Measurements from ENCODE around the gene PGA3.
"Not testable (repeated sequence)": the region's sequence is repeated elsewhere in the genome, so short reads cannot be mapped to it uniquely, and the experiment has no call there.

PGA3 gene

GRCh38 chr11:61207636-61208310 lies 4.5 kb downstream of the PGA3 start:
- H3K27me3 ChIP-seq (ENCODE audit: control insufficient read depth in 1 of 2, insufficient read depth in 2 of 2, low read length in 2 of 2); H3K27ac ChIP-seq (ENCODE audit: low read length); H3K36me3 ChIP-seq (ENCODE audit: control insufficient read depth in 2 of 2, insufficient read depth in 2 of 2, low read length in 2 of 2); H3K4me1 ChIP-seq (ENCODE audit: control insufficient read depth, insufficient read depth, low read length); H3K9me3 ChIP-seq (ENCODE audit: control insufficient read depth in 2 of 2, low read length in 2 of 2); H3K4me3 ChIP-seq (ENCODE audit: low read length in 2 of 2); H3K9ac ChIP-seq (ENCODE audit: low read length in 2 of 2): not testable (repeated sequence)

GRCh38 chr11:61210629-61211028 lies 7.3 kb downstream of the PGA3 start:
- H3K4me1 ChIP-seq (ENCODE audit: control insufficient read depth, insufficient read depth, low read length); H3K4me3 ChIP-seq (ENCODE audit: low read length in 2 of 2); H3K9ac ChIP-seq (ENCODE audit: low read length in 2 of 2); H3K36me3 ChIP-seq (ENCODE audit: control insufficient read depth in 2 of 2, insufficient read depth in 2 of 2, low read length in 2 of 2); H3K27me3 ChIP-seq (ENCODE audit: control insufficient read depth in 1 of 2, insufficient read depth in 2 of 2, low read length in 2 of 2); H3K27ac ChIP-seq (ENCODE audit: low read length); H3K9me3 ChIP-seq (ENCODE audit: control insufficient read depth in 2 of 2, low read length in 2 of 2): not testable (repeated sequence)

GRCh38 chr11:61211327-61211952 lies 8.1 kb downstream of the PGA3 start:
- H3K9ac ChIP-seq (ENCODE audit: low read length in 2 of 2); H3K9me3 ChIP-seq (ENCODE audit: control insufficient read depth in 2 of 2, low read length in 2 of 2); H3K4me3 ChIP-seq (ENCODE audit: low read length in 2 of 2); H3K4me1 ChIP-seq (ENCODE audit: control insufficient read depth, insufficient read depth, low read length); H3K27ac ChIP-seq (ENCODE audit: low read length); H3K27me3 ChIP-seq (ENCODE audit: control insufficient read depth in 1 of 2, insufficient read depth in 2 of 2, low read length in 2 of 2); H3K36me3 ChIP-seq (ENCODE audit: control insufficient read depth in 2 of 2, insufficient read depth in 2 of 2, low read length in 2 of 2): not testable (repeated sequence)

- H3K27me3 ChIP-seq (ENCODE audit: control insufficient read depth in 1 of 2, insufficient read depth in 2 of 2, low read length in 2 of 2); H3K4me1 ChIP-seq (ENCODE audit: control insufficient read depth, insufficient read depth, low read length); H3K9ac ChIP-seq (ENCODE audit: low read length in 2 of 2); H3K4me3 ChIP-seq (ENCODE audit: low read length in 2 of 2); H3K9me3 ChIP-seq (ENCODE audit: control insufficient read depth in 2 of 2, low read length in 2 of 2); H3K27ac ChIP-seq (ENCODE audit: low read length); H3K36me3 ChIP-seq (ENCODE audit: control insufficient read depth in 2 of 2, insufficient read depth in 2 of 2, low read length in 2 of 2): not testable (repeated sequence)
Observed at GRCh38 chr11:61212202-61212601, 8.9 kb downstream of the PGA3 start.

GRCh38 chr11:61213711-61214324 lies 10.5 kb downstream of the PGA3 start:
- not testable (repeated sequence) for H3K9me3 ChIP-seq (ENCODE audit: control insufficient read depth in 2 of 2, low read length in 2 of 2); H3K4me3 ChIP-seq (ENCODE audit: low read length in 2 of 2); H3K27ac ChIP-seq (ENCODE audit: low read length); H3K27me3 ChIP-seq (ENCODE audit: control insufficient read depth in 1 of 2, insufficient read depth in 2 of 2, low read length in 2 of 2); H3K4me1 ChIP-seq (ENCODE audit: control insufficient read depth, insufficient read depth, low read length); H3K36me3 ChIP-seq (ENCODE audit: control insufficient read depth in 2 of 2, insufficient read depth in 2 of 2, low read length in 2 of 2); H3K9ac ChIP-seq (ENCODE audit: low read length in 2 of 2)

- not testable (repeated sequence) for H3K4me3 ChIP-seq (ENCODE audit: low read length in 2 of 2); H3K36me3 ChIP-seq (ENCODE audit: control insufficient read depth in 2 of 2, insufficient read depth in 2 of 2, low read length in 2 of 2); H3K4me1 ChIP-seq (ENCODE audit: control insufficient read depth, insufficient read depth, low read length); H3K27ac ChIP-seq (ENCODE audit: low read length); H3K9ac ChIP-seq (ENCODE audit: low read length in 2 of 2); H3K9me3 ChIP-seq (ENCODE audit: control insufficient read depth in 2 of 2, low read length in 2 of 2); H3K27me3 ChIP-seq (ENCODE audit: control insufficient read depth in 1 of 2, insufficient read depth in 2 of 2, low read length in 2 of 2)
Observed at GRCh38 chr11:61218306-61218705, 15.0 kb downstream of the PGA3 start.

GRCh38 chr11:61219016-61219415 lies 15.7 kb downstream of the PGA3 start:
- H3K9me3 ChIP-seq (ENCODE audit: control insufficient read depth in 2 of 2, low read length in 2 of 2); H3K27ac ChIP-seq (ENCODE audit: low read length); H3K4me3 ChIP-seq (ENCODE audit: low read length in 2 of 2); H3K36me3 ChIP-seq (ENCODE audit: control insufficient read depth in 2 of 2, insufficient read depth in 2 of 2, low read length in 2 of 2); H3K4me1 ChIP-seq (ENCODE audit: control insufficient read depth, insufficient read depth, low read length); H3K27me3 ChIP-seq (ENCODE audit: control insufficient read depth in 1 of 2, insufficient read depth in 2 of 2, low read length in 2 of 2); H3K9ac ChIP-seq (ENCODE audit: low read length in 2 of 2): not testable (repeated sequence)

GRCh38 chr11:61222047-61222446 lies 18.7 kb downstream of the PGA3 start, which contains the start of gene PGA4:
TSS of gene PGA4 (plus strand) at chr11:61222347. CDS start at chr11:61222401, 54 bp downstream.
- not testable (repeated sequence) for H3K9ac ChIP-seq (ENCODE audit: low read length in 2 of 2); H3K36me3 ChIP-seq (ENCODE audit: control insufficient read depth in 2 of 2, insufficient read depth in 2 of 2, low read length in 2 of 2); H3K9me3 ChIP-seq (ENCODE audit: control insufficient read depth in 2 of 2, low read length in 2 of 2); H3K27me3 ChIP-seq (ENCODE audit: control insufficient read depth in 1 of 2, insufficient read depth in 2 of 2, low read length in 2 of 2); H3K4me1 ChIP-seq (ENCODE audit: control insufficient read depth, insufficient read depth, low read length); H3K4me3 ChIP-seq (ENCODE audit: low read length in 2 of 2); H3K27ac ChIP-seq (ENCODE audit: low read length)

- H3K9ac ChIP-seq (ENCODE audit: low read length in 2 of 2); H3K4me3 ChIP-seq (ENCODE audit: low read length in 2 of 2); H3K4me1 ChIP-seq (ENCODE audit: control insufficient read depth, insufficient read depth, low read length); H3K27ac ChIP-seq (ENCODE audit: low read length); H3K36me3 ChIP-seq (ENCODE audit: control insufficient read depth in 2 of 2, insufficient read depth in 2 of 2, low read length in 2 of 2); H3K27me3 ChIP-seq (ENCODE audit: control insufficient read depth in 1 of 2, insufficient read depth in 2 of 2, low read length in 2 of 2); H3K9me3 ChIP-seq (ENCODE audit: control insufficient read depth in 2 of 2, low read length in 2 of 2): not testable (repeated sequence)
Observed at GRCh38 chr11:61222692-61223091, 19.4 kb downstream of the PGA3 start.

GRCh38 chr11:61226457-61227137 lies 23.3 kb downstream of the PGA3 start:
- not testable (repeated sequence) for H3K4me1 ChIP-seq (ENCODE audit: control insufficient read depth, insufficient read depth, low read length); H3K4me3 ChIP-seq (ENCODE audit: low read length in 2 of 2); H3K9me3 ChIP-seq (ENCODE audit: control insufficient read depth in 2 of 2, low read length in 2 of 2)

GRCh38 chr11:61229458-61229857 lies 26.1 kb downstream of the PGA3 start:
- not testable (repeated sequence) for H3K27ac ChIP-seq (ENCODE audit: low read length); H3K27me3 ChIP-seq (ENCODE audit: control insufficient read depth in 1 of 2, insufficient read depth in 2 of 2, low read length in 2 of 2); H3K36me3 ChIP-seq (ENCODE audit: control insufficient read depth in 2 of 2, insufficient read depth in 2 of 2, low read length in 2 of 2); H3K4me1 ChIP-seq (ENCODE audit: control insufficient read depth, insufficient read depth, low read length); H3K4me3 ChIP-seq (ENCODE audit: low read length in 2 of 2); H3K9ac ChIP-seq (ENCODE audit: low read length in 2 of 2); H3K9me3 ChIP-seq (ENCODE audit: control insufficient read depth in 2 of 2, low read length in 2 of 2)

More at GRCh38 chr11:61226457-61227137, 23.3 kb downstream of the PGA3 start:
- not testable (repeated sequence) for H3K36me3 ChIP-seq (ENCODE audit: control insufficient read depth in 2 of 2, insufficient read depth in 2 of 2, low read length in 2 of 2); H3K27me3 ChIP-seq (ENCODE audit: control insufficient read depth in 1 of 2, insufficient read depth in 2 of 2, low read length in 2 of 2); H3K9ac ChIP-seq (ENCODE audit: low read length in 2 of 2); H3K27ac ChIP-seq (ENCODE audit: low read length)

All from stomach smooth muscle (tissue), 2 donors.